Measurements from ENCODE around the gene DDX19B.
"Not testable (repeated sequence)": the region's sequence is repeated elsewhere in the genome, so short reads cannot be mapped to it uniquely, and the experiment has no call there.

DDX19B gene

GRCh38 chr16:70298988-70299938 lies at the start of gene DDX19B:
Gene DDX19B (plus strand): TSS chr16:70299186. CDS start chr16:70299298, 112 bp downstream.
- peak; percentile 23 for FAIRE-seq

GRCh38 chr16:70249697-70250096 lies 49.3 kb upstream of the DDX19B start:
- not testable (repeated sequence) for FAIRE-seq; DNase-seq (ENCODE audit: insufficient read length, low spot score)

More at GRCh38 chr16:70298988-70299938, at the start of gene DDX19B:
- peak; percentile 35 for DNase-seq (ENCODE audit: insufficient read length, low spot score)

DNA sequence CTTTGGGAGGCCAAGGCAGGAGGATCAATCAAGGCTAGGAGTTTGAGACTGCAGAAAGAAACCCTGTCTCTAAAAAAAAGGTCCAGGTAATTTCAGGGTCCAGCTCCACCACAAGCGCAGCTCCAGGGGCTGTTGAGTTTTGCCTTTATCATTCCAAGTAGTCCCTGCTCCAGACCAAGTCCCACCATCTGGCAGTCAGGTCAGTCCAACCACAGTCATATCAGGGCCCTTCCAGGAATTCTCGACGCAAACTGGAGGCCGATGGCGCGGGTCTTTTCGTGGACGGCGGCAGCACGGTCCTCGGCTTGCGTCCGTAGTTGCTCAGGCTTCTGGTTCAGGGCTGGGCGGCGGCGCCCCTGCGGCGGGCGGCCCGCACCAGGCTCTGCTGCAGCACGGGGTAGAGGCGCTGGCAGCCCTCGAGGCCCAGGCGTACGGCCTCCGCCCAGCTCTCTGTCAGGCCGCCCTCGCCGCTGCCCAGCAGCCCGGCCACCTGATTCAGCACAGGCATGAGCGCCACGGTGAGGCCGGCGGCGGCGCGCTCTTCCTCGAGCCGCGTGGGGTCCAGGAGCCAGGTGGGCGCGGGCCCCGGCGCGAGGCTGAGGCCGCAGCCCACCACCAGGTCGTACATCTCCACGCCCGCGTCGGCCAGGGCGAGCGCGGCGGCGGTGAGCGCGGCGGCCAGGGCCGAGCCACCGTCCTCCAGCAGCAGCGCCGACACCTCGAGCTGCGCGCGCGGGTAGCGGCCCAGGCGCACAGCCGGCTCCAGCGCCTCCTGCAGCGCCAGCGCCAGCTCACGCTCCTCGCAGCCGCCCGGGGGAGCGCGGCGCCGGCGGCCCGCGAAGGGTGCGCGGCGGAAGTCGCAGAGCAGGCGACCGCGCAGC lies 48.0 kb upstream of the DDX19B start:
- DNase-seq (ENCODE audit: insufficient read length, low spot score) (peak; percentile 55), FAIRE-seq (no peak)

DNA sequence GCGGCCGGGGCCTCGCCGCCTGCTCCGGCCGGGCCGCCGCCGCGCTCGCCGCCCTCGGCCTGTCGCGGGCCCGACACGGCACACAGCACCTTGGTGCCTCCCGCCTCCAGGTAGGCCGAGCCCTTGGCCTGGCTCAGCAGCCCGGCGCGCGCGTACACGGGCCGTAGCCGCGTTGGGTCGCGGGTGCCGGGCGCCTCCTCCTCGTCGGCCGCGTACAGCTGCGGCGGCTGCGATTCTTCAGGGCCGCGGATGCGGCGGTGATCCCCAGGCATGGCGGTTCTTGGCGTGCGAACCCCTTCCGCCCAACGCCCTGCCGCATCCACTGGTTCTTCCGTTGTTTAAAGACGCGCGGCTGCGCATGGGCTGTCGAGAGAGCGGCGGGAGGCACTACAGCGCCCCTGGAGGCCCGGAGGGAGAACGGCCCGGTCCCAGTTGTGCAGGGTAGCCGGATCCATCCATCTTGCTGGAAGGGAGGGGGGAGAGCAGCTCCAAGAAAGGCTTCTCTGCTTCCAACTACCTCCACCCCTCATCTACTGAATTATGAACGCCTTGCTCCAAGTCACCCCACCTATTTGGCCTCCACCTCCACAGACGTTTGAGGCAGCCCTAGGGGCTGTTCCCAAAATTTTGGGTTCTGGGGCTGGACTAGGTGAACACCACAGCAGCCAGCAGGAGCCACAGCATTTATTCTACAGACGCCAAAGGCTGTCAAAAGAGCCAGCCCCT lies 47.2 kb upstream of the DDX19B start, which contains the start of gene EXOSC6:
Gene EXOSC6, minus strand, starts transcription at position 312 of the 726 bp plus-strand sequence. Its CDS starts 40 bp downstream, at position 272.
- DNase-seq (ENCODE audit: insufficient read length, low spot score) (peak; percentile 98), FAIRE-seq (peak; percentile 89)

DNA sequence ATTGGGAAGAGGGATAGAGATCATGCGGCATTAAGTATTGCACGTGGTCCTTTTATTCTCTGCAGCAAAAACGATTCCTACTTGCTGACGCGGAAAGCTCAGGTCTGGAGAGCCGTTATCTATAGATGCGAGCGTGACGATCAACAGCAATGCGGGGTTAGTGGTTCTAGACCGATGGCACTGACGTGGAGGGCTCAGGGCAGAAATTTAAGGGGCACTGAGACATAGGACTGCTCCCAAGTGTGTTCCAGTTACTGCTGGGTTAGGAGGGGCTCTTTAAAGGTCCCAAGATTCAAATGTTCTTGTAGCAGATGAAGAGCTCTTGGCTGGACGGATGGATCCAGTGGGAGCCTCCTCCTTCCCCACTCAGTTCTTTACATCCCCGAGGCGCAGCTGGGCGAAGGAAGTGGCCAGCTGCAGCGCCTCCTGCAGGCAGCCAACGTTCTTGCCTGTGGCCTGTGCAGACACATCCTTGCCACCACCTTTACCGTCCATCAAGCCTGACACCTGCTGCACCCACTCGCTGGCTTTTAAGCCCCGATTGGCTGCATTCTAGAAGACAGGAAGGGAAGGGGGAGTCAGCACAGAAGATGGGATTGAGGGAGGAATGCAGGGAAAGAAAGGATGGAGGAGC lies 46.5 kb upstream of the DDX19B start:
- DNase-seq (ENCODE audit: insufficient read length, low spot score) (no peak), FAIRE-seq (no peak)

GRCh38 chr16:70253291-70254106 lies 45.5 kb upstream of the DDX19B start:
- FAIRE-seq (no peak), DNase-seq (ENCODE audit: insufficient read length, low spot score) (peak; percentile 43)

DNA sequence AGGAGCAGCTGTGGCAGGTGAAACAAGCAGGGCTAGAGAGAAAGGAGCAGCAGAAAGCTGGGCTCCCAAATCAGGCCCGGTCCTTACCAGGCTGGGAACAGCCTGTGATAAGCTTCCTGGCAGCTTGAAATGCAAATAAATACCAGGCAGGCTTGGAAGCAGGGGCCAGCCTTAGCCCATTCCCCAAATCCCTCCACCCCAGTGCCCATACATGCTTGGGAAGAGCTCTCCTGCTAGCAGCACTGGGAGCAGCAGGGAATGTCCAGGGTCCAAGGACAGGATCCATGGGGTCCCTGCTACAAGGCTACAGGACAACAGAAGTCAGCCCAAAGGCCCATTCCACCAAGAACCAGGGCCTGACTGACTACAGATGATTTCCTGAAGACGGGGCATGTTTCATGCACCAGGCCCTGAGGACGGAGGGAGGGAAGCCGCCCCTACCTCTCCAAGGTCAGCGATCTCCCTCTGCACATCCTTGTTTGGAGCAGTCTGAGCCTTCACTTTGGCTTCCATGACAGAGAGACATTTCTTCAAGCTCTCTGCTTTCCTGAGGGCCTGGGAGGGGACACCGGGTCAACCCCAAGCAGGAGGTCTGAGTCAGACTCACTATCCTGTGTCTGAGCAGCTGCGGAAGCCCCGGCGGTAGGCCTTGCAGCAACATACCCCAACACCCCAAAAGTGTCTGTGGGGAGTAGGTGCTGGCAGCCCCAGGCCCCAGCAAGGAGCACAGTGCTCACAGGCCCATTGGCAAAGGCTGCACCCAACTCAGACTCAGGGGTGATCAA lies 44.6 kb upstream of the DDX19B start:
- no peak for FAIRE-seq

DNA sequence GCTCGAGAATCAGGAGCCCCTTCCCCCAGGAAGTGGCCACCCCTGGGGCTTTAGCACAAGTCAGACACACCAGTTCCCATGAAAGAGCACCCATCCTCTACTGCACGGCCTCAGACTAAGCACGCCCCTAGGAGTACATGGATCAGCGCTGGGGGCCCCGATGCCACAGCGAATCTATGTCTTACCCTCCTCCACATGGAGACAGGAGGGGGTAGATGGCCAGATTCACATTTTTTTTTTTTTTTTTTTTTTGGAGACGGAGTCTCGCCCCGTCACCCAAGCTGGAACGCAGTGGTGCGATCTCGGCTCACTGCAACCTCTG lies 44.1 kb upstream of the DDX19B start:
- no peak for FAIRE-seq
- no peak for DNase-seq (ENCODE audit: insufficient read length, low spot score)

More for the DNA sequence above, 44.6 kb upstream of the DDX19B start:
- DNase-seq (ENCODE audit: insufficient read length, low spot score), result no peak

DNA sequence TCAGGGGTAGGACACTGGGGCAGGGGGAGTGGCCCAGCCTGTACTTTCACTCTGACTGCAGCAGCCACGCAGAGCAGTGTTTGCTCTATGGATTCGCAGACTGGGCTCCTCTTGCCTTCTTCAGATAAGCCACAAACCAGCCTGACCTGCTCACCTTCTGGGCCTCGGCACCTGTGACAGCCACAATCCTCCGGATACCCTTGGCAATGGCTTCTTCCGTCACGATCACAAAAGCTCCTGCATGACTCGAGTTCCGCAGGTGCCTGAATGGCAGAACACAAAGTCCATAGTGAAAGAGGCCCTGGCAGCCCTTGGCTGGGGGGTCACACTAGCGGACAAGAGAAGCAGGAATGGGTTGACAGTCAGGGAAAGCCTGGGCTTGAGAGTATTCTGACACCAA lies 43.4 kb upstream of the DDX19B start:
- FAIRE-seq (no peak), DNase-seq (ENCODE audit: insufficient read length, low spot score) (no peak)

DNA sequence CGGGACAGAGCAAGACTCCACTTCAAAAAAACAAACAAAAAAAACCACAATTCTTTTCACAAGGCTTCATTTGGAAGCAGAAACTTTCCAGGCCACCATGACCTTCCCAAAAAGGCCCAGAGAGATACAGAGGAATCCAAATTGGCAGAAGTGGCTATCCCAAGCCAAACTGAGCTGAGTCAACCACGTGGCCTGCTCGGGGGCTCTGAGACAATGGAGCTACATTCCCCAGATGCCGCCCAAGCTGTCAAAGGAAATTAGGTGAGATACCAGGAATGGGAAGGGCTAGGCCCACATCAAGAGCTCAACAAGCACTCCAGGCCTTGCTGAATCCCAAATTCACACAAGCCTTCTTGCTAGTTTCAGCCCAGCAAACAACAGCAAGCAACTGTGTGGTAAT lies 41.6 kb upstream of the DDX19B start:
- FAIRE-seq (no peak), DNase-seq (ENCODE audit: insufficient read length, low spot score) (no peak)

DNA sequence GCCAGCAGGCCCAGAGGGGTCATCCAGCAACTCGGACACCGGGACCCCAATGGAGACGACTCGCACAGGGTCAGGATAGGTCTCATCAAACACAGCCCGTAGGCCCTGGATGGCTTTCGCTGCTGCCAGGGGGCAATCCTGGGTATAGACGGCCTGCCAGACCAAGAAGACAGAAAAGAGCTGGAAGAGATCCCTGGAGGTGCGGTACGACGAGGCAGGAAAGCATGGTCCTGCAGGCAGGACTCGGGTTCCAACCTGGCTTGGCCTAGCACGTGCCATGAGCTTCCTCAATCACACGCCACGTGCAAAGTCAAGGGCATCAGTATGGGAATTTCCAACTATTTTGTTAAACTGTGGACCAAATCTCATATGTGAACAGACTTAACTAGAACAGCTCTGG lies 40.9 kb upstream of the DDX19B start:
- FAIRE-seq (no peak), DNase-seq (ENCODE audit: insufficient read length, low spot score) (no peak)

- no peak for FAIRE-seq
- DNase-seq (ENCODE audit: insufficient read length, low spot score), result no peak
Measured at GRCh38 chr16:70258946-70259345, 40.0 kb upstream of the DDX19B start.

GRCh38 chr16:70259903-70260302 lies 39.1 kb upstream of the DDX19B start:
- DNase-seq (ENCODE audit: insufficient read length, low spot score); FAIRE-seq: not testable (repeated sequence)

DNA sequence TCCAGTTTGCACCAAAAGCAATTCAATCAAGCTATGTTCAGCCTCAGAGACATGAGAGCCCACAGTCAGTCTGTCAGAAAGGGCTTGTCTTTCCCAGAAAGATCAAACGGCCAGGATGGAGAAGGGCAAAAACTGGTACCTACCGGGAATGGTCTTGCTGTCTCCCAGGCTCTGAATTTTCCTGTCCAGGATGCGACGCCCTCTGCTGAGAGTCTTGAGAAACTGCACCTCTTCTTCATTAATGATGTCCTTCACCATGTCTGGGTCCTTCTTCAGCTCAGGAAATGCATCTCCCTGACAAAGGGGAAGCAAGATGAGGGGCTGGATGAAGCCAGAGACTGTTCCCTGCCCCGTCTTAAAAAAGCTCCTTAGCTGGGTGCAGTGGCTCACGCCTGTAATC lies 31.5 kb upstream of the DDX19B start:
- DNase-seq (ENCODE audit: insufficient read length, low spot score) (peak; percentile 67), FAIRE-seq (no peak)

DNA sequence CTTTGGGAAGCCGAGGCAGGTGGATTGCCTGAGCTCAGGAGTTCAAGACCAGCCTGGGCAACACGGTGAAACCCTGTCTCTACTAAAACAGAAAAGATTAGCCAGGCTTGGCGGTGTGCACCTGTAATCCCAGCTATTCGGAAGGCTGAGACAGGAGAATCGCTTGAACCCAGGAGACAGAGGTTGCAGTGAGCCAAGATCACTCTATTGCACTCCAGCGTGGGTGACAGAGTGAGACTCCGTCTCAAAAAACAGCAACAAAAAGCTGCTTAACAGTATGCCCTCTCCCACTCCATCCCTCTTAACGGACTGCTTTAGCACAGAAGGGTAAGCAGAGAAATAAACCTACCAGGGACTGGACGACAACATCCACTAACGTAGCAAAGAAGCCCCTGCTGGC lies 31.1 kb upstream of the DDX19B start:
- FAIRE-seq; DNase-seq (ENCODE audit: insufficient read length, low spot score): not testable (repeated sequence)

GRCh38 chr16:70269471-70269870 lies 29.5 kb upstream of the DDX19B start:
- FAIRE-seq (peak; percentile 54), DNase-seq (ENCODE audit: insufficient read length, low spot score) (no peak)

GRCh38 chr16:70270176-70270575 lies 28.8 kb upstream of the DDX19B start:
- DNase-seq (ENCODE audit: insufficient read length, low spot score), result no peak
- no peak for FAIRE-seq

GRCh38 chr16:70271696-70272095 lies 27.3 kb upstream of the DDX19B start:
- FAIRE-seq, result no peak
- no peak for DNase-seq (ENCODE audit: insufficient read length, low spot score)
